Peyer's patch (tissue), 4 donors: ENCODE measurements around the gene TTC39C.

Experiments used
- CTCF ChIP-seq, 6 experiments: fragments of 450-650 bp in 4 of 6; fragments of 200-600 bp in 2 of 6; sonication (generic) in 1 of 6; IDR thresholded peaks; one replicate each; pipeline ENCODE4 v1.5.1; 2017 to 2019; ENCODE audit warnings: antibody characterized with exemption in 6 of 6, mild to moderate bottlenecking in 3 of 6, moderate library complexity in 1 of 6
- POLR2A ChIP-seq, 2 donors: fragments of 450-650 bp; IDR thresholded peaks; one replicate each; pipeline ENCODE4 v1.5.1; 2017; ENCODE audit warnings: antibody characterized with exemption in 2 of 2, mild to moderate bottlenecking in 2 of 2, moderate library complexity in 2 of 2

- TF ChIP-seq POLR2A (IDR thresholded peaks at IDR 0.05) (no peak), CTCF (IDR thresholded peaks at IDR 0.05) (no peak)
Measured at GRCh38 chr18:23967321-23968089, 47.0 kb upstream of the TTC39C start.
